Bronchial epithelial cell (primary cell): ENCODE results near the gene CTLA4. TPM values are rescaled to one million over a fixed set of nuclear protein-coding genes. Genes with fewer than 3 reads are reported as not detected.
"Not testable (repeated sequence)": the region's sequence is repeated elsewhere in the genome, so short reads cannot be mapped to it uniquely, and the experiment has no call there.

Experiments used
- DNase-seq: peaks from one replicate; pipeline ENCODE4 v3.0.0-alpha.2; 2010; ENCODE audit warnings: low read depth
- FAIRE-seq: peaks from 2 replicates; lab custom pipeline; 2011; peaks lifted over from hg19 to GRCh38; lab: Jason Lieb, UNC
- H3K27me3 ChIP-seq: 2 replicates; pipeline ENCODE4 v1.5.1; 2011; ENCODE audit warnings: low read length; ENCODE audit not compliant: control insufficient read depth, insufficient read depth
- H3K36me3 ChIP-seq: 2 replicates; pipeline ENCODE4 v1.5.1; 2011; ENCODE audit warnings: low read length; ENCODE audit not compliant: control insufficient read depth, insufficient read depth
- H3K4me3 ChIP-seq: 2 replicates; pipeline ENCODE4 v1.5.1; 2011; ENCODE audit warnings: mild to moderate bottlenecking, low read depth, low read length, control low read depth
- total RNA-seq: library from RNA; depleted of rRNA; stranded (reverse); fragments of >200 nt; gene quantifications from 2 replicates; pipeline ENCODE4 v1.2.1, GENCODE V29; 2014
- TF ChIP-seq, protein P1 (sequence below): IDR thresholded peaks from 2 replicates; pipeline ENCODE4 v1.5.1; 2011; ENCODE audit warnings: mild to moderate bottlenecking, moderate library complexity, low read length, control low read depth, inconsistent platforms; ENCODE audit not compliant: insufficient read depth, severe bottlenecking

Gene CTLA4
- total RNA-seq, 1 donor from 2014 or later, result not detected

DNA sequence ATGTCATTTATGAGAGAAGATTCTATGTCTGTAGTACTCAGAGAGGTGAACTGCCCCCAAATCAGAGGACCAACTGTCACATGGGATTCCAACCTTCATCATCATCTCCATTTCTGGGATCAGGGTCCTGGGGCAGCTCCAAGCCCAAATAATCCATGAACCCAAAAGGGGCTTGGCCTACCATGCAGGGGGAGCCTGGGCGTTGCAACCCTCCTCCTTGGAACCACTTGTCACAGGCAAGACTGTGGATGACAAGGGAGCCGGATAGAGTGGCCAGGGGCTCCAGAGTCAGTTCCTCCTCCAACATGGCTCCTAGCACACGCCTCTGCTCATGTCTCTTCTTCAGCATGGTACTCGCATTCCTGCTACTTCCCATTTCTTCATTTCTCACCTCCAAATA is 7.9 kb downstream of the CTLA4 start:
- Histone ChIP-seq H3K36me3 (no peaks in the 10 kb centered on the region), H3K27me3 (peaks cover 2% of the 10 kb centered on the region), H3K4me3 (no peak overlapping the region)
- FAIRE-seq, result no peak
- TF ChIP-seq, protein P1, sequence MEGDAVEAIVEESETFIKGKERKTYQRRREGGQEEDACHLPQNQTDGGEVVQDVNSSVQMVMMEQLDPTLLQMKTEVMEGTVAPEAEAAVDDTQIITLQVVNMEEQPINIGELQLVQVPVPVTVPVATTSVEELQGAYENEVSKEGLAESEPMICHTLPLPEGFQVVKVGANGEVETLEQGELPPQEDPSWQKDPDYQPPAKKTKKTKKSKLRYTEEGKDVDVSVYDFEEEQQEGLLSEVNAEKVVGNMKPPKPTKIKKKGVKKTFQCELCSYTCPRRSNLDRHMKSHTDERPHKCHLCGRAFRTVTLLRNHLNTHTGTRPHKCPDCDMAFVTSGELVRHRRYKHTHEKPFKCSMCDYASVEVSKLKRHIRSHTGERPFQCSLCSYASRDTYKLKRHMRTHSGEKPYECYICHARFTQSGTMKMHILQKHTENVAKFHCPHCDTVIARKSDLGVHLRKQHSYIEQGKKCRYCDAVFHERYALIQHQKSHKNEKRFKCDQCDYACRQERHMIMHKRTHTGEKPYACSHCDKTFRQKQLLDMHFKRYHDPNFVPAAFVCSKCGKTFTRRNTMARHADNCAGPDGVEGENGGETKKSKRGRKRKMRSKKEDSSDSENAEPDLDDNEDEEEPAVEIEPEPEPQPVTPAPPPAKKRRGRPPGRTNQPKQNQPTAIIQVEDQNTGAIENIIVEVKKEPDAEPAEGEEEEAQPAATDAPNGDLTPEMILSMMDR, result no peak
- no peak for DNase-seq

DNA sequence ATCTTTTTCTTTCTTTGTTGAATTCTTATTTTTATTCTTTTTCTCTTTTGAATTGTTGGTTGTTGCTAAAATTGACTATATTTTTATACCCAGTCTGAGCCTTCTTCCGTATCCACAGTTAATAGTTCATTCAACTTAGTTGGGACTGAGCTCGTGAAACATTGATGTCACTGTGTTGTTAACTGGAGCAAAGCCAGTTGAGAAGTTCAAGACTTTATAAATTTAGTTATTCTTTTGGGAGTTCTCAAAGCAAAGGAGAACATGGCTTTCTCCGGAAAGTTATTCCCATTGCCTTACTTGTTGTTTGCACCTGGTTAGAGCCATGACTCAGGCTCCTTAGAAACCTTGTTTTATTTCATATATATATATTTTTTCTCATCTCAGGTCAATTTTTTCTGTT is 8.8 kb downstream of the CTLA4 start:
- TF ChIP-seq, protein P1, result no peak
- H3K4me3 ChIP-seq, result no peak overlapping the region

DNA sequence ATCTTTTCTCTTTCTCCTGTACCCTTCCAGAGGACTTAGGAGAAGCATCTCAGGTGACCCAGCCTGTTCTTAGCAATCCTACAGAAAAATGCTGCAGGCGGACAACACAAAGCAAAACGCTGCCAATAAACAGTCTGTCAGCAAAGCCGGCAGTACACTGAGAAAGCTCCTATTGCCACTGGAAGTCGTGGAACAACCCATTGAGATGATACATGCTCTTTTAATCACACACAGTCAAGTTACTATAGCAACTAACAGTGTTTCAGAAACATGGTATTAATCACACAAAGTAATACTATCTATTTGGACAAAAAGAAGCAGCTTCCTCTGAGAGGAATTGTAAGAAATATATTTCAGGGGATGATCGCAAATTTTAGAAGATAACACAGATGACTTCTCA is 10.5 kb downstream of the CTLA4 start:
- DNase-seq (peak; percentile 24), FAIRE-seq (no peak)
- no peak overlapping the region for H3K4me3 ChIP-seq
- no peaks in the 10 kb centered on the region for H3K36me3 ChIP-seq
- TF ChIP-seq, protein P1, result no peak
- H3K27me3 ChIP-seq, result peaks cover 2% of the 10 kb centered on the region

More for the DNA sequence above, 8.8 kb downstream of the CTLA4 start:
- Histone ChIP-seq H3K27me3 (peaks cover 2% of the 10 kb centered on the region), H3K36me3 (no peaks in the 10 kb centered on the region)
- DNase-seq, result no peak
- no peak for FAIRE-seq

DNA sequence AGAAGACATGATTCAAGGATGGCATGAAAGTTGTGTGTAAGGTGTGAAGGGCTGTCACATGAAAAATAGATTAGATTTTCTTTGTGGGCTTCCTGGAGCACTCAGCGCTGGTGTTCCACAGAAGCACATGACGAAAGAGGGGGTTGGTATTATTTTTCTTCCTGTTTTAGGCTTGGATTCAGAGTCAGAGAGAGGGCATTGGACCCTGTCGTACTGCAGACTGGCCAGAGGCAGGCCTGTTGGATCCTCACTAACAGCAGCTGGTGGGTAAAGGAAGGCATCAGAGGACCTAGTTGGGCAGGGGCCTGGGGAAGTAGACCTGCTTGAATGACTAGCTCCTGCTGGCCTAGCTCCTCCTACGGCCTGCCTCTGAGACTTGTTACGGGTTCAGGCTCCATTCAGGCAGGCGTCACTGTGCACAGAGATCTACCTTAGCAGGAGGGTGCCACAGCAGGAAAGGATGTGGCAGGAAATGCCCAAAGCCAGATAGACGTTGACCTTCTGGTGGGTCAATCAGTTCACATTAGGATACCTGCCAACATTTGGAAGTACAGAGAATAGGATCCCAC is 13.1 kb downstream of the CTLA4 start:
- peak; percentile 18 for FAIRE-seq
- DNase-seq, result no peak

DNA sequence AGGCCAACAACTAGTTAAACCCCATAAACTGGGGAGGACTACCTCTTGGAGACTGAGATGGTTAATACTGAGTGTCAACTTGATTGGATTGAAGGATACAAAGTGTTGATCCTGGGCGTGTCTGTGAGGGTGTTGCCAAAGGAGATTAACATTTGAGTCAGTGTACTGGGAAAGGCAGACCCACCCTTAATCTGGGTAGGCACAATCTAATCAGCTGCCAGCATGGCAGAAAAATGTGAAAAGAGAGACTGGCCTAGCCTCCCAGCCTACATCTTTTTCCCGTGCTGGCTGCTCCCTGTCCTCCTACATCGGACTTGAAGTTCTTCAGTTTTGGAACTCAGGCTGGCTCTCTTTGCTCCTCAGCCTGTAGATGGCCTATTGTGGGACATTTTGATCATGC is 13.6 kb downstream of the CTLA4 start:
- H3K27me3 ChIP-seq, FAIRE-seq, H3K4me3 ChIP-seq, H3K36me3 ChIP-seq, DNase-seq: not testable (repeated sequence)

More for the DNA sequence above, 13.1 kb downstream of the CTLA4 start:
- Histone ChIP-seq H3K36me3 (no peaks in the 10 kb centered on the region), H3K4me3 (no peak overlapping the region), H3K27me3 (peaks cover under 1% of the 10 kb centered on the region)
- TF ChIP-seq, protein P1, result no peak

DNA sequence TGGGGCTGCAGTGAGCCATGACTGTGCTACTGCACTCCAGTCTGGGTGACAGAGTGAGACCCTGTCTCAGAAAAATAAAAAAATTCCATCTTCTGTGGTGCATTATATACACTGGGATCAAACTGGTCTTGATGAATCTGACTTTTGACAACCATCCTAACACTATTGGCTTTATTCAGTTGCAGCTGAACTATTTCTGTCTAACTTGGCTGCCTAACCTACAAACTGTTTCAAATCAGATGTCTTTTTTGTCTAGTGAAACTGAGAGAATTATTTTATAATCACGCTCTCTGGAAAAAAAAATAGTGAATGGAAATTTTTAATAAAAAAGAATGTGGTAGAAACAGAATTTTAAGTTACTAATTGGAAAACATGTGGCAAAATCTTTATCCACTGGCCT is 15.0 kb downstream of the CTLA4 start:
- FAIRE-seq (no peak), DNase-seq (no peak)
- TF ChIP-seq, protein P1, result no peak
- Histone ChIP-seq H3K4me3 (no peak overlapping the region), H3K27me3 (no peaks in the 10 kb centered on the region), H3K36me3 (no peaks in the 10 kb centered on the region)
